B cell (primary cell): ENCODE results near the gene ZNF503. TPM values are rescaled to one million over a fixed set of nuclear protein-coding genes. Genes with fewer than 3 reads are reported as not detected.
"Not testable (repeated sequence)": the region's sequence is repeated elsewhere in the genome, so short reads cannot be mapped to it uniquely, and the experiment has no call there.

Experiments used
- ATAC-seq: fragments of 200-7000 bp; cut with Tn5 transposase; one replicate; pipeline ENCODE4 v1.10.0; 2021; ENCODE audit warnings: low read depth, mild to moderate bottlenecking, moderate number of reproducible peaks, moderate library complexity
- CTCF ChIA-PET: fragments of 350-600 bp; sonication (Branson Sonifier 250); formaldehyde crosslinking; loops from one replicate; lab custom pipeline; 2021; ENCODE audit warnings: antibody characterized with exemption, inconsistent platforms; lab: Charles Lee
- POLR2A ChIA-PET: fragments of 350-600 bp; sonication (Branson Sonifier 250); formaldehyde crosslinking; loops from one replicate; lab custom pipeline; 2021; ENCODE audit warnings: antibody characterized with exemption; lab: Charles Lee
- DNase-seq: peaks from one replicate; pipeline ENCODE4 v3.0.0; 2013
- H2AFZ ChIP-seq: 2 replicates; pipeline ENCODE4 v1.6.1; 2012; ENCODE audit warnings: mild to moderate bottlenecking, low read depth, low read length; ENCODE audit not compliant: insufficient read depth, poor library complexity, severe bottlenecking
- H3K27ac ChIP-seq, 2 donors: 1 replicate in 1 of 2; 2 replicates in 1 of 2; pipeline ENCODE4 v1.5.1; 2012 to 2013; ENCODE audit warnings: low read length in 2 of 2, mild to moderate bottlenecking in 2 of 2, moderate library complexity in 1 of 2
- H3K27me3 ChIP-seq, 4 experiments: fragments of 200-600 bp in 1 of 4; sonication (generic) in 1 of 4; replicated peaks in 1 of 4; 1 replicate in 2 of 4; 2 replicates in 2 of 4; pipeline versions ENCODE4 v1.6.1 to v1.7.0; 2013 to 2016; ENCODE audit warnings: low read length in 3 of 4, mild to moderate bottlenecking in 2 of 4, mixed read lengths in 1 of 4, moderate library complexity in 1 of 4; ENCODE audit not compliant: insufficient read depth in 4 of 4, control insufficient read depth in 3 of 4; ENCODE audit errors: control extremely low read depth in 1 of 4
- H3K36me3 ChIP-seq, 2 experiments: replicated peaks in 1 of 2; 1 replicate in 1 of 2; 2 replicates in 1 of 2; pipeline versions ENCODE4 v1.6.1 to v1.7.1; 2013; ENCODE audit warnings: low read length in 1 of 2; ENCODE audit not compliant: insufficient read depth in 2 of 2, control insufficient read depth in 1 of 2; ENCODE audit errors: control extremely low read depth in 1 of 2, extremely low read depth in 1 of 2
- H3K4me1 ChIP-seq, 2 donors: fragments of 200-600 bp in 1 of 2; sonication (generic) in 1 of 2; 1 replicate in 1 of 2; 2 replicates in 1 of 2; pipeline versions ENCODE4 v1.5.1 to v1.6.1; 2013 to 2017; ENCODE audit warnings: low read length in 2 of 2; ENCODE audit not compliant: control insufficient read depth in 2 of 2, insufficient read depth in 2 of 2
- H3K4me2 ChIP-seq: replicated peaks from 2 replicates; pipeline ENCODE3; 2012; ENCODE audit warnings: mild to moderate bottlenecking, low read depth, low read length; ENCODE audit not compliant: poor library complexity, severe bottlenecking
- H3K4me3 ChIP-seq, 5 experiments: fragments of 200-600 bp in 1 of 5; sonication (generic) in 1 of 5; 1 replicate in 3 of 5; 2 replicates in 2 of 5; pipeline versions ENCODE4 v1.5.1 to v1.7.0; 2011 to 2016; ENCODE audit warnings: low read length in 4 of 5, mild to moderate bottlenecking in 4 of 5, low read depth in 2 of 5, control low read depth in 1 of 5, moderate library complexity in 1 of 5; ENCODE audit not compliant: insufficient read depth in 1 of 5; ENCODE audit errors: control extremely low read depth in 1 of 5, extremely low read depth in 1 of 5
- H3K79me2 ChIP-seq: fragments of 200-600 bp; sonication (generic); one replicate; pipeline ENCODE4 v1.6.0; 2016; ENCODE audit warnings: low read length; ENCODE audit not compliant: control insufficient read depth, insufficient read depth
- H3K9ac ChIP-seq: fragments of 200-600 bp; sonication (generic); 2 replicates; pipeline ENCODE4 v1.6.1; 2017; ENCODE audit warnings: mild to moderate bottlenecking, low read length, moderate library complexity
- H3K9me3 ChIP-seq, 3 donors: one replicate each; pipeline versions ENCODE4 v1.6.1 to v1.7.1; 2013; ENCODE audit warnings: low read length in 2 of 3; ENCODE audit not compliant: control insufficient read depth in 2 of 3, insufficient read depth in 1 of 3; ENCODE audit errors: control extremely low read depth in 1 of 3
- H4K20me1 ChIP-seq: 2 replicates; pipeline ENCODE4 v1.6.0; 2012; ENCODE audit warnings: mild to moderate bottlenecking, low read length; ENCODE audit not compliant: insufficient read depth, control insufficient read depth, poor library complexity, severe bottlenecking
- H3K27ac Mint-ChIP-seq: one replicate; pipeline ENCODE4 v1.8.0; 2021; ENCODE audit warnings: mixed read lengths
- H3K27me3 Mint-ChIP-seq: one replicate; pipeline ENCODE4 v1.8.0; 2021; ENCODE audit warnings: mixed read lengths
- H3K4me1 Mint-ChIP-seq: one replicate; pipeline ENCODE4 v1.8.0; 2021; ENCODE audit warnings: mixed read lengths
- H3K4me3 Mint-ChIP-seq: one replicate; pipeline ENCODE4 v1.8.0; 2021; ENCODE audit warnings: mixed read lengths
- H3K9me3 Mint-ChIP-seq: one replicate; pipeline ENCODE4 v1.8.0; 2022; ENCODE audit warnings: mixed read lengths; ENCODE audit not compliant: insufficient read depth
- EZH2 ChIP-seq: IDR thresholded peaks from 2 replicates; pipeline ENCODE4 v1.6.1; 2012; ENCODE audit warnings: borderline replicate concordance, low read depth, mild to moderate bottlenecking, moderate library complexity, low read length; ENCODE audit not compliant: insufficient read depth, poor library complexity, severe bottlenecking
- WGBS: methylation state at CpG from one replicate; pipeline ENCODE4 v1.1.5; 2013; ENCODE audit warnings: missing lambda C conversion rate; ENCODE audit not compliant: insufficient coverage; 5-methylcytosine and 5-hydroxymethylcytosine counted together
- intact Hi-C: fragments of 100-400 bp; cut with micrococcal nuclease; formaldehyde crosslinking; loops from one replicate; pipeline ENCODE4 v1.10.0; 2022
- polyA plus RNA-seq: library from polyadenylated mRNA; depleted of rRNA; stranded (reverse); fragments of >200 nt; gene quantifications from 2 replicates; pipeline ENCODE4 v1.2.3, GENCODE V29; 2012
- total RNA-seq, 2 donors: library from RNA; stranded (reverse); fragments of 120-200 nt in 1 of 2; gene quantifications; 1 replicate in 1 of 2; 2 replicates in 1 of 2; pipeline versions ENCODE4 v1.2.3 to v1.2.4, GENCODE V29; 2013 to 2022
- TF ChIP-seq, protein P1 (sequence below): fragments of 200-600 bp; IDR thresholded peaks from one replicate; pipeline ENCODE4 v1.8.0; 2022; ENCODE audit warnings: antibody characterized with exemption, mild to moderate bottlenecking

Gene ZNF503
- total and polyA plus RNA-seq, 2 donors (not counting 1 experiment from before 2014, with no cell fraction given), result 0.04 TPM; not detected in 1

GRCh38 chr10:75363431-75363830, 38.1 kb downstream of the ZNF503 start:
- Histone ChIP-seq H3K27me3 (peaks cover 0 to 5% (median 1%) of the 10 kb centered on the region in 4 experiments), H3K79me2 (no peaks in the 10 kb centered on the region), H3K27ac (no peak overlapping the region), H2AFZ (no peak overlapping the region), H3K36me3 (no peaks in the 10 kb centered on the region), H3K9me3 (peaks cover 0 to under 1% (median 0%) of the 10 kb centered on the region in 3 donors), H3K4me1 (no peaks in the 10 kb centered on the region), H3K4me2 (no peak overlapping the region), H3K4me3 (no peak overlapping the region), H3K9ac (no peak overlapping the region), H4K20me1 (no peaks in the 10 kb centered on the region)
- POLR2A ChIA-PET, result no interaction called here
- intact Hi-C loops, result no loop called here
- no peak overlapping the region for H3K4me3 Mint-ChIP-seq
- TF ChIP-seq, protein P1, sequence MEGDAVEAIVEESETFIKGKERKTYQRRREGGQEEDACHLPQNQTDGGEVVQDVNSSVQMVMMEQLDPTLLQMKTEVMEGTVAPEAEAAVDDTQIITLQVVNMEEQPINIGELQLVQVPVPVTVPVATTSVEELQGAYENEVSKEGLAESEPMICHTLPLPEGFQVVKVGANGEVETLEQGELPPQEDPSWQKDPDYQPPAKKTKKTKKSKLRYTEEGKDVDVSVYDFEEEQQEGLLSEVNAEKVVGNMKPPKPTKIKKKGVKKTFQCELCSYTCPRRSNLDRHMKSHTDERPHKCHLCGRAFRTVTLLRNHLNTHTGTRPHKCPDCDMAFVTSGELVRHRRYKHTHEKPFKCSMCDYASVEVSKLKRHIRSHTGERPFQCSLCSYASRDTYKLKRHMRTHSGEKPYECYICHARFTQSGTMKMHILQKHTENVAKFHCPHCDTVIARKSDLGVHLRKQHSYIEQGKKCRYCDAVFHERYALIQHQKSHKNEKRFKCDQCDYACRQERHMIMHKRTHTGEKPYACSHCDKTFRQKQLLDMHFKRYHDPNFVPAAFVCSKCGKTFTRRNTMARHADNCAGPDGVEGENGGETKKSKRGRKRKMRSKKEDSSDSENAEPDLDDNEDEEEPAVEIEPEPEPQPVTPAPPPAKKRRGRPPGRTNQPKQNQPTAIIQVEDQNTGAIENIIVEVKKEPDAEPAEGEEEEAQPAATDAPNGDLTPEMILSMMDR, result no peak
- TF ChIP-seq EZH2, result no peak
- no peak for ATAC-seq
- WGBS, result 75% methylated on average over 4 of the region's 4 CpGs
- H3K27me3 Mint-ChIP-seq, result peaks cover 31% of the 10 kb centered on the region
- no peak for DNase-seq
- CTCF ChIA-PET, result no interaction called here
- H3K9me3 Mint-ChIP-seq, result no peaks in the 10 kb centered on the region
- H3K4me1 Mint-ChIP-seq, result no peaks in the 10 kb centered on the region
- no peak overlapping the region for H3K27ac Mint-ChIP-seq

GRCh38 chr10:75359876-75360275, 41.7 kb downstream of the ZNF503 start:
- H2AFZ ChIP-seq, CTCF ChIA-PET, H3K4me1 Mint-ChIP-seq, POLR2A ChIA-PET, H3K9me3 Mint-ChIP-seq, H3K27me3 ChIP-seq, H3K4me1 ChIP-seq, H3K4me3 ChIP-seq, DNase-seq, intact Hi-C loops, H3K27ac Mint-ChIP-seq, ATAC-seq, H3K9ac ChIP-seq, H3K36me3 ChIP-seq, H3K27ac ChIP-seq, H3K79me2 ChIP-seq, H3K4me2 ChIP-seq, H3K4me3 Mint-ChIP-seq, H4K20me1 ChIP-seq: not testable (repeated sequence)
- peaks cover 35% of the 10 kb centered on the region for H3K27me3 Mint-ChIP-seq
- 59% methylated on average over 2 of the region's 8 CpGs for WGBS
- H3K9me3 ChIP-seq, result peaks cover 0 to 11% (median 3%) of the 10 kb centered on the region in 3 donors
